Esophagus squamous epithelium (tissue), 5 donors: Measurements from ENCODE around the gene CA14. TPM values are rescaled to one million over a fixed set of nuclear protein-coding genes. Genes with fewer than 3 reads are reported as not detected.
A peak's percentile ranks its signal among the peaks of the same experiment; 100 is the strongest.

Experiments used
- DNase-seq: peaks from one replicate; lab custom pipeline; 2025; lab: John Stamatoyannopoulos, UW
- H3K27ac ChIP-seq, 4 donors: fragments of 200-600 bp; sonication (generic); one replicate each; pipeline ENCODE4 v1.5.1; 2016 to 2019; ENCODE audit warnings: mild to moderate bottlenecking in 1 of 4
- H3K27me3 ChIP-seq, 4 donors: fragments of 200-600 bp; sonication (generic); 1 replicate in 3 of 4; 2 replicates in 1 of 4; pipeline versions ENCODE4 v1.5.1 to v1.6.0; 2017 to 2021; ENCODE audit warnings: antibody characterized with exemption in 1 of 4
- H3K36me3 ChIP-seq, 3 donors: fragments of 200-600 bp; sonication (generic); one replicate each; pipeline ENCODE4 v1.5.1; 2016 to 2019
- H3K4me1 ChIP-seq, 3 donors: fragments of 200-600 bp; sonication (generic); one replicate each; pipeline ENCODE4 v1.5.1; 2017 to 2019
- H3K4me3 ChIP-seq, 4 donors: fragments of 200-600 bp; sonication (generic); 1 replicate in 3 of 4; 2 replicates in 1 of 4; pipeline ENCODE4 v1.5.1; 2016 to 2019; ENCODE audit warnings: mild to moderate bottlenecking in 2 of 4, moderate library complexity in 1 of 4
- H3K9me3 ChIP-seq, 3 donors: fragments of 200-600 bp; sonication (generic); one replicate each; pipeline ENCODE4 v1.5.1; 2016 to 2019
- POLR2A ChIP-seq, 4 donors: fragments of 450-650 bp; IDR thresholded peaks; one replicate each; pipeline ENCODE4 v1.6.1; 2017; ENCODE audit warnings: antibody characterized with exemption in 4 of 4, mild to moderate bottlenecking in 4 of 4, moderate library complexity in 3 of 4
- WGBS, 2 donors: methylation state at CpG; one replicate each; pipeline ENCODE4 v1.1.5; 2018; 5-methylcytosine and 5-hydroxymethylcytosine counted together
- intact Hi-C: fragments of 100-400 bp; cut with DNase I; formaldehyde crosslinking; loops from one replicate; pipeline ENCODE4 v1.15.0; 2022
- total RNA-seq, 4 donors: library from RNA; depleted of rRNA; stranded (reverse); fragments of >200 nt; gene quantifications; one replicate each; pipeline ENCODE4 v1.1.0, GENCODE V29; 2016
- TF ChIP-seq, protein P1 (sequence below), 6 experiments: fragments of 450-650 bp in 4 of 6; fragments of 200-600 bp in 2 of 6; sonication (generic) in 2 of 6; IDR thresholded peaks; one replicate each; pipeline ENCODE4 v1.5.1; 2016 to 2019; ENCODE audit warnings: antibody characterized with exemption in 6 of 6, mild to moderate bottlenecking in 4 of 6, moderate library complexity in 4 of 6
- donor health status: DM: yes; HTN: yes; CAD: no.

Gene CA14
- total RNA-seq, 4 donors from 2014 or later = not detected

DNA sequence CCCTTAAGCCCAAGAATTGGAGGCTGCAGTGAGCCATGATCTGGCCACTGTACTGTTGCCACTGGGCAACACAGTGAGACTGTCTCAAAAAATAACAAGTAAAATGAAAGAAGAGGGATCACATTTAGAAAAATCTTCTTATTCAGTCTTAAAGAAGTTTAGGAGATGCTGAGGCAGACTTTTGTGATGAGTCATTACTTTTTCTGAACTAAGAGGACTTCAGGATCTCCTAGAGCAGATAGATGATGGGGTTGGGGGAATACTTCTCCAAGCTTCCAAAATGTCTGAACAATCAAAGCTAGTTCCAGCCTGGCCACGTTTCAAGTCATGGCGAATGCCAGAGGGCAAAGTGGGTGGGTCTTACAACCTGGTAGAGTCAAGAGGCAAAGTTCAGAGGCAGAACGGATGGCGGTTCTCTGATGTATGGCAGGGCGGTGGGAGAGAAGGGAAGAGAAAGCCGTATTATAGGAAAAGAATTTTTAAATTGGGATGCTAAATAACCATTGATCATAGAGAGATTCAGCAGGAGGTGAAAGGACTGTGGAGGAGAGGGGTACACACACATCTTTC is 22.6 kb downstream of the CA14 start:
- Histone ChIP-seq H3K4me1 (peaks cover 10 to 41% (median 22%) of the 10 kb centered on the region in 3 donors), H3K36me3 (peaks cover 0 to 31% (median 0%) of the 10 kb centered on the region in 3 donors), H3K27me3 (no peaks in the 10 kb centered on the region), H3K4me3 (no peak overlapping the region), H3K9me3 (no peaks in the 10 kb centered on the region), H3K27ac (peak overlapping the region; percentile 85 to 95 (median 92))
- TF ChIP-seq, protein P1, sequence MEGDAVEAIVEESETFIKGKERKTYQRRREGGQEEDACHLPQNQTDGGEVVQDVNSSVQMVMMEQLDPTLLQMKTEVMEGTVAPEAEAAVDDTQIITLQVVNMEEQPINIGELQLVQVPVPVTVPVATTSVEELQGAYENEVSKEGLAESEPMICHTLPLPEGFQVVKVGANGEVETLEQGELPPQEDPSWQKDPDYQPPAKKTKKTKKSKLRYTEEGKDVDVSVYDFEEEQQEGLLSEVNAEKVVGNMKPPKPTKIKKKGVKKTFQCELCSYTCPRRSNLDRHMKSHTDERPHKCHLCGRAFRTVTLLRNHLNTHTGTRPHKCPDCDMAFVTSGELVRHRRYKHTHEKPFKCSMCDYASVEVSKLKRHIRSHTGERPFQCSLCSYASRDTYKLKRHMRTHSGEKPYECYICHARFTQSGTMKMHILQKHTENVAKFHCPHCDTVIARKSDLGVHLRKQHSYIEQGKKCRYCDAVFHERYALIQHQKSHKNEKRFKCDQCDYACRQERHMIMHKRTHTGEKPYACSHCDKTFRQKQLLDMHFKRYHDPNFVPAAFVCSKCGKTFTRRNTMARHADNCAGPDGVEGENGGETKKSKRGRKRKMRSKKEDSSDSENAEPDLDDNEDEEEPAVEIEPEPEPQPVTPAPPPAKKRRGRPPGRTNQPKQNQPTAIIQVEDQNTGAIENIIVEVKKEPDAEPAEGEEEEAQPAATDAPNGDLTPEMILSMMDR (IDR thresholded peaks at IDR 0.05) = peak in 1 of 6 experiments; percentile 11
- TF ChIP-seq POLR2A (IDR thresholded peaks at IDR 0.05) = no peak
- DNase-seq = no peak
- 57 to 60% methylated on average over 6 of the region's 6 CpGs for WGBS, 2 donors
- intact Hi-C loops = no loop called here

DNA sequence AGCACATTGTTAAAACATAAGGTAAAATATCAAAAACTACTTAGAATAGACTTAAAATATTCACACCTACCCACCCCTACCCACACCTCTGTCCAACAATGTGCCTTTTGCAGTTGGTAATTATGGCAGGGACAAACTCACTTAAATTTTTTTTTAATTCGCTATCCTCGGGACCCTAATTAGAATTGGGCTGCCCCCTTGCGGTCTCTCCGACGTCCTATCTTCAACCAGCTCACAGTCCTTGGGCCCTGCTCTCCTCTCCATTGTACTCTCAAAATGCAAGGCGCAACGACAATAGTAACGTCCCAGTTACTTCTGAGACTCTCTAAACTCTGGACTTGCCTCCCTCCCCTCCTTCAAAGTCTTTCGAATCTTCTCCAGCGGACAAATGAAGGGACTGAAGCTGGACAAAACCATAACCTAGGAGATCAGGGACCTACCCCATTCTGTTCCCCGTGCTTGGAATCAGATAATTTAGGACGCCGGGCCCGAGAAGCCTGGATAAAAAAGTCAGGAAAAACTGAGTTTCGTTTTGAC is 23.7 kb downstream of the CA14 start:
- H3K27ac ChIP-seq = peak overlapping the region; percentile 85 to 95 (median 92)
- H3K9me3 ChIP-seq = no peaks in the 10 kb centered on the region
- TF ChIP-seq, protein P1 (IDR thresholded peaks at IDR 0.05) = peak; percentile 53 to 80 (median 72)
- TF ChIP-seq POLR2A (IDR thresholded peaks at IDR 0.05) = no peak
- H3K4me3 ChIP-seq = peak overlapping the region; percentile 32 to 69 (median 60)
- WGBS, 2 donors = 0 to 2% methylated on average over 14 of the region's 15 CpGs
- no peaks in the 10 kb centered on the region for H3K27me3 ChIP-seq
- peaks cover 10 to 41% (median 22%) of the 10 kb centered on the region in 3 donors for H3K4me1 ChIP-seq
- H3K36me3 ChIP-seq = peaks cover 0 to 29% (median 0%) of the 10 kb centered on the region in 3 donors
- intact Hi-C loops = no loop called here
- no peak for DNase-seq

DNA sequence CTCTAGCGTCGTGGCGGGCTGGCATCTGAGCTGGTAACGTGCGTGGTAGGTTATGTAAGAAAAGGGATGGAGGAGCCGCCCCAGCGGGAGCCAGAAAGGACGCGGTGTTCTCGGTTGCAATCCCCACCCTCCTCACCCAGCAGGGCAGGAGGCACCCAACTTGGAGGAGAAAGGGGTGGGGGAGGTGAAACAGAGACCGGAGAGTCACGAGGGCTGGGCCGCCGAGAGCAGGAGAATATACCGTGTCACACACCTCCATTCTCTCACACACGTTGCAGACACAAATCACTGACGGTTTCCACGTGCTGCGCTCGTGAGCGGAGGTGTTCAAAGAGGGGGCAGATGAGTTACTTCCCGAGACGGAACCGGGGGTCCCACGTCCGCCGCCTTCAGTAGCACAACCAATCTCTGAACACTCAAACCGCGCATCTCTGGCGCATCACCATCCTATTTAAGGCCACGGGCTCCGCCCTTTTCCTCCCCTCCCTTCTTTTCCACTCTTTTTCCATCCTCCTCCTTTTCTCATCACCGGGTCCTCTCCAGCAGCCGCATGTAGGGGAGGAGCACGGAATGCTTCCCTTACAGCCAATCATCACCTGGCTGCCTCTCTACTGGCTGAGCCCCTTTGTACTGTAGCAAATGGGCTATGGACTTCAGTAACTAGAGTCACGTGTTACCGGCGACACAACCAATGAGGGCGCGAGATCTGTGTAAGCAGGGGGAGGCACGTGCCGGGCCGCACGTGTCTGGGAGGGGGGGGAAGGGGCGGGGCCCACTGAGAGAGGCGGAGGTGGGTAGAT is 24.4 kb downstream of the CA14 start, which contains the start of gene CIART:
CIART (plus strand) TSS at position 797 of the 800 bp plus-strand sequence. CDS start 714 bp downstream, outside the sequence.
- 1 to 2% methylated on average over 37 to 46 of the region's 46 CpGs for WGBS, 2 donors
- TF ChIP-seq, protein P1 (IDR thresholded peaks at IDR 0.05) = no peak
- TF ChIP-seq POLR2A (IDR thresholded peaks at IDR 0.05) = peak in 2 of 4 donors; percentile 20 to 58
- Histone ChIP-seq H3K27ac (peak within 1 kb of the TSS; percentile 85 to 95 (median 92)), H3K4me3 (peak within 1 kb of the TSS; percentile 32 to 69 (median 60)), H3K36me3 (peaks cover 0 to 29% (median 0%) of the 10 kb centered on the region in 3 donors), H3K4me1 (peaks cover 10 to 41% (median 22%) of the 10 kb centered on the region in 3 donors), H3K27me3 (no peaks in the 10 kb centered on the region), H3K9me3 (no peaks in the 10 kb centered on the region)
- DNase-seq = peak; percentile 64
- intact Hi-C loops = no loop called here

DNA sequence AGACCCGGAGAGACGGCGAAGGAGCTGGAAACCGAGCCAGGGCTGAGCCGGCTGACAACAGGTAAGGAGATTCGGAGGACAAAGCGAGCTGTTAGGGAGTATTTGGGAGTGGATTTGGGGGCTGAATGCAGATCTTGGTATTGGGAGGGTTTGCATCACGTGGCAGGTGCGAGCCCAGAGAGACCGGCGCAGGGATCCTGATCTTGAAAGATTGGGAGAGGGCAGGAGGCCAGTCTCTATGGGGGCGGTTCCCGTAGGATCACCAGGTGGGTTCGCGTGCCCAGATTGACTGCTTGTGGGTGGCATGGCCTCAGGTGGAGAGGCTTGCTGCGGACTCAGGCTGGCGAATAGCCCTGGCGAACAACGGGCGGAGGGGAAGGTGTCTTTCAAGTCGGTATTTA is 25.0 kb downstream of the CA14 start:
- peak overlapping the region; percentile 85 to 95 (median 92) for H3K27ac ChIP-seq
- H3K4me3 ChIP-seq = peak overlapping the region; percentile 32 to 69 (median 60)
- H3K36me3 ChIP-seq = peaks cover 0 to 33% (median 0%) of the 10 kb centered on the region in 3 donors
- DNase-seq = no peak
- WGBS, 2 donors = 8 to 9% methylated on average over 21 of the region's 21 CpGs
- H3K4me1 ChIP-seq = peaks cover 10 to 41% (median 22%) of the 10 kb centered on the region in 3 donors
- TF ChIP-seq POLR2A (IDR thresholded peaks at IDR 0.05) = peak in 2 of 4 donors; percentile 15 to 63
- TF ChIP-seq, protein P1 (IDR thresholded peaks at IDR 0.05) = no peak
- no peaks in the 10 kb centered on the region for H3K27me3 ChIP-seq
- intact Hi-C loops = no loop called here
- no peaks in the 10 kb centered on the region for H3K9me3 ChIP-seq
